Transverse colon (tissue), 4 donors: ENCODE data around the gene PTPRE. TPM values are rescaled to one million over a fixed set of nuclear protein-coding genes. Genes with fewer than 3 reads are reported as not detected.
A peak's percentile ranks its signal among the peaks of the same experiment; 100 is the strongest.

Experiments used
- DNase-seq: peaks from one replicate; pipeline ENCODE4 v3.0.0-alpha.2; 2019
- H3K27ac ChIP-seq, 4 donors: fragments of 200-600 bp; sonication (generic); 2 replicates each; pipeline ENCODE4 v1.5.1; 2016 to 2018; ENCODE audit warnings: inconsistent platforms in 4 of 4
- H3K27me3 ChIP-seq: fragments of 200-600 bp; sonication (generic); 2 replicates; pipeline ENCODE4 v1.5.1; 2017; ENCODE audit warnings: inconsistent platforms
- H3K36me3 ChIP-seq, 4 donors: fragments of 200-600 bp; sonication (generic); 2 replicates each; pipeline ENCODE4 v1.5.1; 2017 to 2019; ENCODE audit warnings: inconsistent platforms in 4 of 4
- H3K4me1 ChIP-seq, 4 donors: fragments of 200-600 bp; sonication (generic); 2 replicates each; pipeline ENCODE4 v1.5.1; 2017 to 2020; ENCODE audit warnings: inconsistent platforms in 4 of 4
- H3K4me3 ChIP-seq, 4 donors: fragments of 200-600 bp; sonication (generic); 1 replicate in 1 of 4; 2 replicates in 3 of 4; pipeline versions ENCODE4 v1.5.1 to v1.6.1; 2017 to 2019; ENCODE audit warnings: inconsistent platforms in 4 of 4
- H3K9me3 ChIP-seq, 2 donors: fragments of 200-600 bp; sonication (generic); 2 replicates each; pipeline ENCODE4 v1.5.1; 2017 to 2019; ENCODE audit warnings: inconsistent platforms in 2 of 2
- CTCF ChIP-seq, 5 experiments: fragments of 200-600 bp in 3 of 5; fragments of 450-650 bp in 2 of 5; sonication (generic) in 3 of 5; IDR thresholded peaks; 1 replicate in 2 of 5; 2 replicates in 3 of 5; pipeline ENCODE4 v1.5.1; 2016 to 2017; ENCODE audit warnings: antibody characterized with exemption in 5 of 5, inconsistent platforms in 3 of 5, mild to moderate bottlenecking in 2 of 5, moderate library complexity in 1 of 5
- EP300 ChIP-seq: sonication (generic); formaldehyde crosslinking; IDR thresholded peaks from one replicate; pipeline ENCODE4 v1.6.1; 2017; ENCODE audit warnings: antibody characterized with exemption, low read depth
- POLR2A ChIP-seq: fragments of 450-650 bp; IDR thresholded peaks from one replicate; pipeline ENCODE4 v1.6.1; 2016; ENCODE audit warnings: antibody characterized with exemption, mild to moderate bottlenecking, moderate library complexity
- POLR2AphosphoS5 ChIP-seq, 3 donors: sonication (generic); formaldehyde crosslinking; IDR thresholded peaks; one replicate each; pipeline ENCODE4 v1.6.1; 2016; ENCODE audit warnings: antibody characterized with exemption in 3 of 3
- WGBS, 2 donors: methylation state at CpG; one replicate each; pipeline ENCODE4 v1.1.5; 2018; ENCODE audit warnings: low coverage in 1 of 2; 5-methylcytosine and 5-hydroxymethylcytosine counted together
- in situ Hi-C, 4 donors: fragments of 200-750 bp; cut with MboI; loops; one replicate each; pipeline versions ENCODE4 v1.15.0 to v1.15.1; 2017; ENCODE audit warnings: low sequenced_read_pairs in 3 of 4, low pct_ligation_motif_present in 1 of 4, low pct_unique_long_range_greater_than_20kb in 1 of 4
- intact Hi-C: fragments of 100-400 bp; cut with DNase I; formaldehyde crosslinking; loops from one replicate; pipeline ENCODE4 v1.15.1; 2023; ENCODE audit warnings: low total_unique reads
- total RNA-seq, 4 donors: library from RNA; depleted of rRNA; stranded (reverse); fragments of >200 nt; gene quantifications; one replicate each; pipeline ENCODE4 v1.1.0, GENCODE V29; 2016

Gene PTPRE
- total RNA-seq, 4 donors from 2014 or later: 25.7 to 43.6 (median 26.7) TPM

DNA sequence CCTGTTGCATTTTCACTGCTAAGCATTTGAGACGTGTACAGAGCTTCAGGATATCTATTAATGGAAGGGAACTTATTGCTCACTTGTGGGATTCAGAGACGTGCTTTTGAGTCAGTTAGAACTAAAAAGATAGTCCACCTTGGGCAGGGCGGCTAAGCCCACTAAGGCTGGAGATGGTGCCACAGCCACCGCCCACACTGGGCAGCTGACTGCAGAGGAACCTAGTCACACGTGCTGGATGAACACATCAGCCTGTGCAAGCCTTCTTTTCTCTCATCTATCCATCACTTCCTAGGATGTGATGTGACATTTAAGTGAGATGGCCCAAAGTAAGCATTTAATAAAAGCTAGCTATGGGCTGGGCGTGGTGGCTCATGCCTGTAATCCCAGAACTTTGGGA lies 78.0 kb downstream of the PTPRE start:
- in situ Hi-C loops: no loop called here
- 83% methylated on average over 6 of the region's 6 CpGs; no CpG with 5 or more reads in 1 of the 2 donors for WGBS, 2 donors
- no peak overlapping the region for H3K4me3 ChIP-seq
- H3K4me1 ChIP-seq: peaks cover 0 to 13% (median 3%) of the 10 kb centered on the region in 4 donors
- intact Hi-C loops: no loop called here
- H3K36me3 ChIP-seq: no peaks in the 10 kb centered on the region
- TF ChIP-seq EP300: no peak
- TF ChIP-seq POLR2A: no peak
- TF ChIP-seq POLR2AphosphoS5 (IDR thresholded peaks at IDR 0.05): no peak
- TF ChIP-seq CTCF (IDR thresholded peaks at IDR 0.05): no peak
- peaks cover 4 to 5% of the 10 kb centered on the region in 2 donors for H3K9me3 ChIP-seq
- no peaks in the 10 kb centered on the region for H3K27me3 ChIP-seq
- DNase-seq: no peak
- no peak overlapping the region for H3K27ac ChIP-seq

DNA sequence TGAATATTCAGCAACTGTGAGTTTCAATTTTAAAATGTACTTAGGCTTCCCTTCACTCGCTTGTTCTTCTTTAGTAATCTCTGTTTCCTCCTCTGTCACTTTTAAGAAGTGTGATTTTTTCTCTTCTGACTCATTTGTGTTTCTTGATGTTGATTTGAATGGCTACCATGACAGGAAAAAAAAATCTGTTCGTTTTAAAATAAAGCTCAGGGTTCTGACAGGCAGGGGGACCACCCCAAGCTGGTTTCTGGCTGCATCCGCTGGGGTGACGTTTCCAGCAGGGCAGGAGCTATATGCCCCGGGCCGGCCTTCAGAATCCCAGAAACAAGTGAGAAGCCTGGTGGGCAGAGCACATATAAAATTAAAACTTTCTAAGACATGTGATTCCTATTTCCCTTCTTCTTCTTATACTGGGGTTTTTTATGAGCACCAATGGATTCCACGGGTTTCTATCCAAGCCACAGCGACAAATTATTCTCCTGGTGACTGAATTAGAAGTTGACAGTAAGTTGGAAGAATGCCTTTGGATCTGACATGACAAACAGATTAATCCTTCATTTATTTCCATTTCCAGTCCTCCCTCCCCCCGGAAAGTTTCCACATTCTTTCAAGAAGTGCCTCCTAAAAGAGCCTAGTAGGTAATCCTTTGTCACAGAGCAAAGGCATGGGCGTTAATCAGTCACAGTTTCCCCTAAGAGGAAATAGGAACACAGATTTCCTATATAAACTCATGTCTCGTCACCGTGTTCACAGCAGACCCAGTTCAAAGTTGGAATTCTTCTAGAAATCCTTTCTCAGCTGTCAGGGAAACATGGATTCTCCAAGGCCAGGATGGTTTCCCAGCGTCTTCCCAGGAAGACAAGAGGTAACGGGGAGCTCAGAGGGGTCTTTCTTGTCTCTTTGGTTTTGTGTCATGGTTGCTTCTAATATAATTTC lies 79.9 kb downstream of the PTPRE start:
- TF ChIP-seq POLR2A: no peak
- no peak for TF ChIP-seq CTCF (IDR thresholded peaks at IDR 0.05)
- no peak overlapping the region for H3K4me3 ChIP-seq
- H3K27ac ChIP-seq: peak overlapping the region; percentile 14 to 48 (median 20)
- in situ Hi-C loops (no loop called here), intact Hi-C loops (no loop called here)
- no peak for DNase-seq
- H3K4me1 ChIP-seq: peaks cover 0 to 29% (median 3%) of the 10 kb centered on the region in 4 donors
- WGBS, 2 donors: 56 to 74% methylated on average over 7 to 14 of the region's 14 CpGs
- no peaks in the 10 kb centered on the region for H3K27me3 ChIP-seq
- H3K36me3 ChIP-seq: no peaks in the 10 kb centered on the region
- no peaks in the 10 kb centered on the region for H3K9me3 ChIP-seq

DNA sequence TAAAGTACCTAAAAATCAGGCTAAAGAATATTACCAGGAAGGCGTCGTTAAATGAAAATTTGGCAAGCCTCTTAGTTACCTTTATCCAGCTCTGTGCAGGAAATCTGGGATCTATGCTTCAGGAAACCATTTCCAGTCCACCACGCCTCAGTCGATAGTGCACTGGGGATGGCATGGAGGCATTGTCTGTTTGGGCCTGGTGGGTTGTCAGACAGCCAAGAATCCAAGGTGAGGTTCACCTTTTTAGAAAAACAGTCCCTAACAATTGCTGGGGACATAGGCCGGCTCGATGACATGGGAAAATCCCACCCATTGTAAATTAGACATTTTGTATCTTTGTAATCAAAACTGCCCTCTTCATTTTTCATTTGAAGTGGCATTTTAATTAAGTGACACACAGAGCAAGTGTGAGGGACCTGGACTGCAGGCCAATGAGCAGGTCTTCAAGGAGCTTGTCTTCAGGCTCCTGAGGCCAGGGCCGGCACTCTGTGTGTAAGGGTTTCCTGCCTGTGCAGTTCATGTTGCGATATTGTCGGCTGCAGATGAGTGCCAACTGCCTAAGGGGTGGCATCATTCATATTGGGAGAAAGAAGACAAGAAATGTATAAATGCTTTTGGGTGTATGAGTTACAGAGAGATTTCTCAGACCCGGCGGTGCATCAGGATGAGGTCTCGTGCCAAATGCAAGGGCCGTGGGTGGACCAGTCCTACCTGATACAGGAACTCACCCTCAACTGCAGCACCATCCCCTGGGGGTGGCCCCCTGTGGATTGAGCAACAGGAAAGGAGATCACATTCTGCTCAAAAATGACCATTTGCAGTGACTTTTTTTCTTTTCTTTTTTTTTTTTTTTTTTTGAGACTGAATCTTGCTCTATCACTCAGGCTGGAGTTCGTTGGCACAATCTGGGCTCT lies 80.8 kb downstream of the PTPRE start:
- Histone ChIP-seq H3K4me1 (peaks cover 0 to 31% (median 3%) of the 10 kb centered on the region in 4 donors), H3K36me3 (no peaks in the 10 kb centered on the region), H3K9me3 (no peaks in the 10 kb centered on the region), H3K27ac (peak overlapping the region; percentile 14 to 48 (median 20)), H3K27me3 (no peaks in the 10 kb centered on the region), H3K4me3 (no peak overlapping the region)
- WGBS, 2 donors: 85 to 90% methylated on average over 4 to 14 of the region's 14 CpGs
- intact Hi-C loops (no loop called here), in situ Hi-C loops (no loop called here)
- TF ChIP-seq CTCF (IDR thresholded peaks at IDR 0.05): no peak
- TF ChIP-seq EP300: no peak
- no peak for TF ChIP-seq POLR2A
- no peak for TF ChIP-seq POLR2AphosphoS5 (IDR thresholded peaks at IDR 0.05)
- DNase-seq: no peak

DNA sequence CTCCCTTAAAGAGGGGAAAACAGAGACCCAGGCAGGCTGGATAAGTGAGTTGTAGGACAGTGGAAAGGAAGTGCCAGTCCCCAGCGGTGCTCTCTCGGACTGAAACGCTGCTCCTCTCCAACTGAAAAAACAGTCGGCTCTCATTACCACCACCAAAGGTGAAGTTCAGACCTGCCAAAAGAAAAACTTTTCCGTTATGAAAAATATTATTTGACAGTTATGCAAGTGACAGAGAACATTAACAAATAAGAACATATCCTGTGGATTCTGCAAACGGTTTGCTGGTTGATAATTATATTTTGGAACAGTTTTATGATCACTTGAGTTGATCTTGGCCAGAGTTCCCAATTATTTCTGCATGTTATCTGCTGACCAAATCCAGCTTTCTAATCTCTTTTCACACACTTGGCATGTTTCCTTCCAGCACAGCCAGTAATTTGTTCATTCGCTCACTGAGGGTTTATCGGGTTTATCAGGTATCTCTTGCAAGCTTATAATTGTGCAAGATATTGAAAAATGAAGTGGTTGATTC lies 82.6 kb downstream of the PTPRE start:
- in situ Hi-C loops: loop anchor here in 1 of 4 donors (10.0 kb wide), 1 partner anchor 75 kb away; no protein-coding TSS in a partner anchor
- peak overlapping the region; percentile 38 to 67 (median 54) for H3K27ac ChIP-seq
- no peaks in the 10 kb centered on the region for H3K9me3 ChIP-seq

More for the DNA sequence above, 82.6 kb downstream of the PTPRE start:
- Histone ChIP-seq H3K36me3 (no peaks in the 10 kb centered on the region), H3K27me3 (no peaks in the 10 kb centered on the region), H3K4me3 (no peak overlapping the region), H3K4me1 (peaks cover 0 to 31% (median 3%) of the 10 kb centered on the region in 4 donors)
- no peak for TF ChIP-seq POLR2AphosphoS5 (IDR thresholded peaks at IDR 0.05)
- no peak for TF ChIP-seq CTCF (IDR thresholded peaks at IDR 0.05)
- TF ChIP-seq POLR2A: no peak
- no peak for TF ChIP-seq EP300
- no peak for DNase-seq
- intact Hi-C loops: no loop called here
- WGBS, 2 donors: 26 to 33% methylated on average over 7 to 8 of the region's 8 CpGs
